ENCODE results near the gene EPYC. TPM values are rescaled to one million over a fixed set of nuclear protein-coding genes. Genes with fewer than 3 reads are reported as not detected.

The EPYC gene
- total and polyA plus RNA-seq, 10 of the 15 experiments (the other 5 are each of a cell fraction or from before 2014, with no cell fraction given): not detected

- H3K9me3 ChIP-seq (replicated peaks; ENCODE audit: control insufficient read depth, insufficient read depth, low read length): no peaks in the 10 kb centered on the region
- no peak overlapping the region for H3K4me3 ChIP-seq
- no peak overlapping the region for H3K4me2 ChIP-seq (ENCODE audit: control insufficient read depth, insufficient read depth)
- ChIA-PET CTCF (interaction anchor here (1.0 kb wide), 1 partner anchor 143 kb away, joined by 3 read pairs; no protein-coding TSS in a partner anchor), RAD21 (ENCODE audit: unreplicated experiment) (no interaction called here), SMC1A (ENCODE audit: uncharacterized antibody, unreplicated experiment) (no interaction called here), POLR2A (no interaction called here)
- no peaks in the 10 kb centered on the region for H3K4me1 ChIP-seq (ENCODE audit: control insufficient read depth, insufficient read depth, low read length)
- no peak overlapping the region for H3K27ac ChIP-seq (ENCODE audit: control insufficient read depth, insufficient read depth)
- no peaks in the 10 kb centered on the region for H3K79me2 ChIP-seq (ENCODE audit: control insufficient read depth, insufficient read depth, low read length)
- FAIRE-seq (no peak), ATAC-seq (no peak), DNase-seq (ENCODE audit: low read depth, low spot score) (no peak)
- TF ChIP-seq ETV6 (conservative IDR thresholded peaks at IDR 0.05 in 1 of 2, IDR thresholded peaks at IDR 0.05 in 1 of 2; ENCODE audit: borderline replicate concordance in 1 of 2, low read depth in 1 of 2) (no peak), ATF7 (IDR thresholded peaks at IDR 0.05; ENCODE audit: low read depth) (no peak), FOS (IDR thresholded peaks at IDR 0.05; ENCODE audit: borderline replicate concordance, extremely low read depth, insufficient read length) (no peak), WRNIP1 (IDR thresholded peaks at IDR 0.05; ENCODE audit: borderline replicate concordance, low read depth, low read length) (no peak), TCF7 (IDR thresholded peaks at IDR 0.05; ENCODE audit: borderline replicate concordance) (no peak), SRF (IDR thresholded peaks at IDR 0.05; ENCODE audit: low read depth in 2 of 2, low read length in 2 of 2) (no peak)
- no peaks in the 10 kb centered on the region for H3K36me3 ChIP-seq (ENCODE audit: control insufficient read depth in 2 of 2, insufficient read depth in 2 of 2, low read length in 1 of 2)
- WGBS (ENCODE audit: insufficient coverage, insufficient replicate concordance, low lambda C conversion rate, missing lambda C conversion rate): 27% methylated on average over 2 of the region's 2 CpGs
- no peaks in the 10 kb centered on the region for H4K20me1 ChIP-seq (ENCODE audit: control insufficient read depth, insufficient read depth)
- no peak overlapping the region for H3K9ac ChIP-seq (ENCODE audit: control insufficient read depth, insufficient read depth, low read length)
- intact Hi-C loops (cut with micrococcal nuclease; ENCODE audit: unreplicated experiment): no loop called here
- H3K27me3 ChIP-seq (replicated peaks in 1 of 2; ENCODE audit: control insufficient read depth in 2 of 2, insufficient read depth in 2 of 2, low read length in 1 of 2): no peaks in the 10 kb centered on the region
- BruUV-seq (replicated peaks): no TSS peak
- in situ Hi-C loops (cut with MboI): no loop called here
- H2AFZ ChIP-seq (ENCODE audit: control insufficient read depth, low read depth, low read length): no peak overlapping the region
These were observed 40.2 kb downstream of the EPYC start for GRCh38 chr12:90964616-90965015.

- Histone ChIP-seq H3K9me3 (replicated peaks; ENCODE audit: control insufficient read depth, insufficient read depth, low read length) (no peaks in the 10 kb centered on the region), H4K20me1 (ENCODE audit: control insufficient read depth, insufficient read depth) (no peaks in the 10 kb centered on the region), H3K4me3 (no peak overlapping the region), H3K36me3 (ENCODE audit: control insufficient read depth in 2 of 2, insufficient read depth in 2 of 2, low read length in 1 of 2) (no peaks in the 10 kb centered on the region), H3K9ac (ENCODE audit: control insufficient read depth, insufficient read depth, low read length) (no peak overlapping the region), H3K27ac (ENCODE audit: control insufficient read depth, insufficient read depth) (no peak overlapping the region), H3K27me3 (replicated peaks in 1 of 2; ENCODE audit: control insufficient read depth in 2 of 2, insufficient read depth in 2 of 2, low read length in 1 of 2) (no peaks in the 10 kb centered on the region), H3K4me1 (ENCODE audit: control insufficient read depth, insufficient read depth, low read length) (no peaks in the 10 kb centered on the region), H3K4me2 (ENCODE audit: control insufficient read depth, insufficient read depth) (no peak overlapping the region), H2AFZ (ENCODE audit: control insufficient read depth, low read depth, low read length) (no peak overlapping the region), H3K79me2 (ENCODE audit: control insufficient read depth, insufficient read depth, low read length) (no peaks in the 10 kb centered on the region)
- ATAC-seq (no peak), DNase-seq (ENCODE audit: low read depth, low spot score) (no peak), FAIRE-seq (no peak)
- TF ChIP-seq KLF5 (IDR thresholded peaks at IDR 0.05; ENCODE audit: partially characterized antibody) (no peak), SMAD5 (IDR thresholded peaks at IDR 0.05; ENCODE audit: low read depth) (no peak), MEF2A (IDR thresholded peaks at IDR 0.05; ENCODE audit: insufficient read depth, low read depth, low read length) (no peak), STAT1 (conservative IDR thresholded peaks at IDR 0.05) (no peak), ZSCAN29 (IDR thresholded peaks at IDR 0.05) (no peak), NR2C2 (IDR thresholded peaks at IDR 0.05; ENCODE audit: borderline replicate concordance, control insufficient read depth, insufficient read length, low read depth) (no peak), SIN3A (IDR thresholded peaks at IDR 0.05; ENCODE audit: low read depth, low read length) (no peak), HDAC2 (IDR thresholded peaks at IDR 0.05) (no peak), SMAD1 (IDR thresholded peaks at IDR 0.05; ENCODE audit: low read depth, partially characterized antibody) (no peak)
- intact Hi-C loops (cut with micrococcal nuclease; ENCODE audit: unreplicated experiment) (no loop called here), in situ Hi-C loops (cut with MboI) (no loop called here)
- no TSS peak for BruUV-seq (replicated peaks)
- WGBS (ENCODE audit: insufficient coverage, insufficient replicate concordance, low lambda C conversion rate, missing lambda C conversion rate): 15% methylated on average over 6 of the region's 6 CpGs
- ChIA-PET SMC1A (ENCODE audit: uncharacterized antibody, unreplicated experiment) (no interaction called here), CTCF (no interaction called here), POLR2A (no interaction called here), RAD21 (ENCODE audit: unreplicated experiment) (no interaction called here)
These were observed 40.8 kb downstream of the EPYC start for GRCh38 chr12:90963946-90964345.
